ENCODE measurements around the gene DPY30. TPM values are rescaled to one million over a fixed set of nuclear protein-coding genes. Genes with fewer than 3 reads are reported as not detected.

The DPY30 gene
- total RNA-seq, 2 experiments from 2014 or later, result 80.1 to 88.5 TPM

DNA sequence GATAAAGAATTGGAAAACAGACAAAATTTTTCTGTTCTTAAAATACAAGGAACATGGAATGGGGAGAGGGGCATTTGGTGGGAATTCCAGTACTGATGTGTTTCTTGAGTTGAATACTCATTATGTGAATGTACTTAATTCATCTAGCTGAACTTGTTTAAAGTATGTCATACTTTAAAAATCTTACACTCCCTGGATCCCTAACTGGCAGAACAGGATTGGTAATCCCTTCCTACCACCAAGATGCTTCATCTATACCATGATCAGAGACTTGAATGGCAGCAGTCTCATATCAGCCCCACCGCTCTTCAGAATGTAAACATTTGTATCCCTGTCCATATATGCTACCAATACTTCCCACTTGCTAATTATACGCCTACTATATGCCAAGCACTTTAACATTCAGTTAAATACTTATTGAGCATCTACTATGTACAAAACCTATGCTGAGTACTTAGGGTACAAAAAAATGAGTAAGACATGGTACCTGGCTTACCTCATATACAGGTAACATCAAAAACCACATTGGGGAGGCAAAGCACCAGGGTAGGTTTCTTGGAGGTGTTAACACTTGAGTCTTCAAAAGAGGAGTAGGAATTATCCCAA lies 34.1 kb downstream of the DPY30 start:
- intact Hi-C loops (cut with micrococcal nuclease), result no loop called here
- Mint-ChIP-seq H3K4me3 (no peak overlapping the region), H3K27me3 (ENCODE audit: low read depth) (no peaks in the 10 kb centered on the region), H3K36me3 (ENCODE audit: low read depth) (peaks cover 8% of the 10 kb centered on the region), H3K4me1 (ENCODE audit: low read depth) (peaks cover 50% of the 10 kb centered on the region), H3K9me3 (no peaks in the 10 kb centered on the region), H3K27ac (no peak overlapping the region)
- CTCF ChIA-PET, result no interaction called here
- no peak for DNase-seq

DNA sequence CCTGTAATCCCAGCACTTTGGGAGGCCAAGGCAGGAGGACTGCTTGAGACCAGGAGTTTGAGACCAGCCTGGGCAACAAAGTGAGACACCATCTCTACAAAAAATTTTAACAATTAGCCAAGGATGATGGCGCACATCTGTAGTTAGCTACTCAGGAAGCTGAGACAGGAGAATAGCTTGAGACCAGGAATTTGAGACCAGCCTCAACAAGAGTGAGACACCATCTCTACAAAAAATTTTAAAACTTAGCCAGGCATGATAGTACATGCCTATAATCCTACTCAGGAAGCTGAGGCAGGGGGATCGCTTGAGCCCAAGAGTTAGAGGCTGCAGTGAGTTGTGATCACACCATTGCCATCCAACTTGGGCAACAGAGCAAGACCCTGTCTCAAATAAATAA lies 35.8 kb downstream of the DPY30 start:
- intact Hi-C loops (cut with micrococcal nuclease), result no loop called here
- CTCF ChIA-PET, result no interaction called here
- Mint-ChIP-seq H3K4me3 (no peak overlapping the region), H3K36me3 (ENCODE audit: low read depth) (peaks cover 8% of the 10 kb centered on the region), H3K4me1 (ENCODE audit: low read depth) (peaks cover 59% of the 10 kb centered on the region), H3K27ac (no peak overlapping the region), H3K9me3 (no peaks in the 10 kb centered on the region), H3K27me3 (ENCODE audit: low read depth) (no peaks in the 10 kb centered on the region)
- no peak for DNase-seq

DNA sequence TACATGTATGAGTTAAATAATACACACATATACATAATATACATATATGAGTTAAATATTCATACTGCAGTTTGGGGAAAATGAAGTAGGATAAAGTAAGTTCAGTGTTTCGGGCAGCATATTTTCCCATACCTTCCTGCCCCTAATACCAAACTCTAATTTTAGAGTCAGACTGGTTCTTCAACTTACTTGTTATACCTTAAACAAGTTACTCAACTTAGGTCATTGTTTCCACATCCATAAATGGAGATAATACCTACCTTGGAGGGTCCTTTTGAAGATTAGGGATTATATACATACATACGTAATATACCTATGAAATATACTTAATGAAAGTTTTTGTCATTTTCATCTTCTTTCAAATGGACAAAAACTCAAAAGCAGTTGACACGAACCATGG lies 37.2 kb downstream of the DPY30 start:
- peaks cover 57% of the 10 kb centered on the region for H3K4me1 Mint-ChIP-seq (ENCODE audit: low read depth)
- H3K4me3 Mint-ChIP-seq, result no peak overlapping the region
- no peak for DNase-seq
- intact Hi-C loops (cut with micrococcal nuclease), result no loop called here
- CTCF ChIA-PET, result no interaction called here
- no peak overlapping the region for H3K27ac Mint-ChIP-seq
- H3K9me3 Mint-ChIP-seq, result no peaks in the 10 kb centered on the region
- no peaks in the 10 kb centered on the region for H3K27me3 Mint-ChIP-seq (ENCODE audit: low read depth)
- peaks cover 8% of the 10 kb centered on the region for H3K36me3 Mint-ChIP-seq (ENCODE audit: low read depth)

DNA sequence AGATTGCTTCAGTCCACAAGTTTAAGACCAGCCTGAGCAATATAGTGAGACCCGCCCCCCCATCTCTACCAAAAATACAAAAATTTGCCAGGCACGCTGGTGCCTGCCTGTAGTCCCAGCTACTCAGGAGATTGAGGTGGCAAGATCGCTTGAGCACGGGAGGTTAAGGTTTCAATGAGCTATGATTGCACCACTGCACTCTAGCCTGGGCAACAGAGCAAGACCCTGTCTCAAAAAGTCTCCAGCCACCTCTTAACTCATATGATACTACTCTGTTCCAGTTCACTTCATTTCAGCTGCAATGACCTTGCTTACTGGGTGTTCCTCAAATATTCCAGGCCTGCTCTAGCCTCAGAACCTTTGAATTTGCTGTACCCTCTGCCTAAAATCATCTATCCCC lies 40.2 kb downstream of the DPY30 start:
- intact Hi-C loops (cut with micrococcal nuclease), result no loop called here
- no peak for DNase-seq
- peaks cover 53% of the 10 kb centered on the region for H3K4me1 Mint-ChIP-seq (ENCODE audit: low read depth)
- H3K9me3 Mint-ChIP-seq, result no peaks in the 10 kb centered on the region
- H3K4me3 Mint-ChIP-seq, result no peak overlapping the region
- CTCF ChIA-PET, result interaction anchor here (0.6 kb wide), 2 partner anchors 57 to 230 kb away, joined by 3 read pairs; no protein-coding TSS in a partner anchor
- H3K27ac Mint-ChIP-seq, result no peak overlapping the region
- peaks cover 6% of the 10 kb centered on the region for H3K36me3 Mint-ChIP-seq (ENCODE audit: low read depth)
- no peaks in the 10 kb centered on the region for H3K27me3 Mint-ChIP-seq (ENCODE audit: low read depth)

DNA sequence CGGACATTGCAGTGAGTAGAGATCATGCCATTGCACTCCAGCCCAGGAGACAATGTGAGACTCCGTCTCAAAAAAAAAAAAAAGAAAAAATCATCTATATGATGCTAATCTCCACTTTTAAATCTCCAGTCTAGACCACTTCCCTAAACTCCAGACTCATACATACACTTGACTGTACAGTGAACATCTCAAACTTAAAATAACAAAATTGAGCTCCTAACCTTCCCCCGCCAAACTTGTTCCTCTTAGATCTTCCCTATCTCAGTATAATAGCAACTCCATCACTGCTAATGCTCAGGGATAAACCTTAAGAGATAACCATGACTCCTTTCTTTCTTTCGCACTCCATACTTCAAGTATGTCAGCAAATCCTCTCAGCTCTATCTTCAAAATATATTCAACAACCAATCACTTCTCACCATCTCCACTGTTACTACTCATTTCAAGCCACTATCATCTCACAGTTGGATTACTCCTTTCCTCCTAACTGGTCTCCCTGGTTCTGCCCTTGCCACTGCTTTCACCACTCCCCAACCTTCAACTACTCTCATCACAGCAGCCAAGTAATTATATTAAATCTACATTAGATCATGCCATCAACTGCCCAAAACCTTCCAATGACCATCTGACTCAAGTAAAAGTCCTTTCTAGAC lies 40.7 kb downstream of the DPY30 start:
- peaks cover 49% of the 10 kb centered on the region for H3K4me1 Mint-ChIP-seq (ENCODE audit: low read depth)
- CTCF ChIA-PET, result no interaction called here
- no peaks in the 10 kb centered on the region for H3K9me3 Mint-ChIP-seq
- intact Hi-C loops (cut with micrococcal nuclease), result no loop called here
- DNase-seq, result no peak
- H3K36me3 Mint-ChIP-seq (ENCODE audit: low read depth), result peaks cover 6% of the 10 kb centered on the region
- no peak overlapping the region for H3K27ac Mint-ChIP-seq
- no peak overlapping the region for H3K4me3 Mint-ChIP-seq
- H3K27me3 Mint-ChIP-seq (ENCODE audit: low read depth), result no peaks in the 10 kb centered on the region

DNA sequence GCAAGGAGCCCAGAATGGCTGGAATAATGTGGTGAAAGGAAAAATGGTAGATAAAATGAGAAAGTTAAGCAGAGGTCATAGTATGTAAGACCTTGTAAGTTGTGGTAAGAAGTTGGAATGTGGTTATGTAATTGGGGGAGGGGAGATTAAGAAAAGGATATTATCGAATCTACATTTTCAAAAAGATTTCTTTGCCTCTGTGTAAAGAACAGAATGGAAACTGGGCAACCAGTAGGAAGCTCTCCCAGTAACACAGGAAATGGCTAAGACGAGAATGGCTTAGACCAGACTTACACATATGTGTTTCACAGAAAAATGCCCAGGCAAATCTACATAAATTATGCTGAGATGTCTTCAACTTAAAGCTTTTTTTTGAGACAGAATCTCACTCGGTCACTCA lies 42.0 kb downstream of the DPY30 start:
- no peak for DNase-seq
- peaks cover 52% of the 10 kb centered on the region for H3K4me1 Mint-ChIP-seq (ENCODE audit: low read depth)
- intact Hi-C loops (cut with micrococcal nuclease), result loop anchor here (1.0 kb wide), 1 partner anchor 12 kb away; no protein-coding TSS in a partner anchor
- peak overlapping the region; percentile 28 for H3K27ac Mint-ChIP-seq
- no peaks in the 10 kb centered on the region for H3K27me3 Mint-ChIP-seq (ENCODE audit: low read depth)
- H3K4me3 Mint-ChIP-seq, result no peak overlapping the region
- peaks cover 6% of the 10 kb centered on the region for H3K36me3 Mint-ChIP-seq (ENCODE audit: low read depth)
- CTCF ChIA-PET, result interaction anchor here (1.5 kb wide), 1 partner anchor 10 kb away, joined by 3 read pairs; no protein-coding TSS in a partner anchor
- H3K9me3 Mint-ChIP-seq, result no peaks in the 10 kb centered on the region

DNA sequence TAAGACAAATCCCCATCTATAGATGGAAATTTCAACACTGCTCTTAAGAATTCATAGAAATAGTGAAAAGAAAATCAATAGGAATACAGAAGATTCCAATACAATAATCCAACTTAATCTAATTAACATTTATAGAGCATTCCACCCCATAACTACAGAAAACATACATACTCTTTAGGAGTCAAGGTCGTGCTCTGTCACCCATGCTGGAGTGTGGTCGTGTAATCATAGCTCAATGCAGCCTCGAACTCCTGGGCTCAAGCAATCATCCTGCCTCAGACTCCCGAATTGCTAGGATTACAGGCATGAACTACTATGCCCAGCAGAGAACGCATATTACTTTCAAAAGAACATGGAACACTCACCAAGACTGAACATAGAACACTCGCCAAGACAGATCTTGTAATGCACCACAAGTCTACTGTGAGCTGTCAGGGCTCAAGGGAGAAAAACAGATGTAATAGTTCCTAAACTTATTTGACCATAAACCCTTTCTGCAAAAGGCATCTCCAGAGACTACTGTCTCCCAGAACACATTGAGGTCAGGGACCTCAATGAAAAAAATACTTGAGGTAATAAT lies 42.9 kb downstream of the DPY30 start:
- Mint-ChIP-seq H3K27me3 (ENCODE audit: low read depth) (no peaks in the 10 kb centered on the region), H3K27ac (no peak overlapping the region), H3K4me1 (ENCODE audit: low read depth) (peaks cover 57% of the 10 kb centered on the region), H3K36me3 (ENCODE audit: low read depth) (peaks cover 6% of the 10 kb centered on the region), H3K9me3 (no peaks in the 10 kb centered on the region), H3K4me3 (no peak overlapping the region)
- no peak for DNase-seq
- CTCF ChIA-PET, result interaction anchor here (1.5 kb wide), 1 partner anchor 9 kb away, joined by 3 read pairs; no protein-coding TSS in a partner anchor
- intact Hi-C loops (cut with micrococcal nuclease), result loop anchor here (1.0 kb wide), 1 partner anchor 13 kb away; no protein-coding TSS in a partner anchor

DNA sequence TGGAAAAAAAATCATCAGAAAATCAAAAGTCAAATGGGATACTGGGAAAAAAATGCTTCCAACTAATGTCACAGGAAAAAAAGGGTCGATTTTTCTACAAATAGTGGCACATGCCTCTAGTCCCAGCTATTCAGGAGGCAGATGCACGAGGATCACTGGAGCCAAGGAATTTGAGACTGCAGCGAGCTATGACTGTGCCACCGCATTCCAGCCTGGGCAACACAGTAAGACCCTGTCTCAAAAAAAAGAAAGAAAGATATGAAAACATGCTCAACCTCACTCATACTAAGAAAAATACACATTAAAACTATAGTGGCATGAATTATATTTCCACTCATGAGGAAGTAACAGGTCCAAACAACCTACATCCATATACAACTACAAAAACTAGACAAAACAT lies 46.7 kb downstream of the DPY30 start:
- intact Hi-C loops (cut with micrococcal nuclease), result no loop called here
- Mint-ChIP-seq H3K27me3 (ENCODE audit: low read depth) (no peaks in the 10 kb centered on the region), H3K27ac (no peak overlapping the region), H3K9me3 (no peaks in the 10 kb centered on the region), H3K36me3 (ENCODE audit: low read depth) (peaks cover 5% of the 10 kb centered on the region), H3K4me1 (ENCODE audit: low read depth) (peaks cover 51% of the 10 kb centered on the region), H3K4me3 (no peak overlapping the region)
- DNase-seq, result no peak
- CTCF ChIA-PET, result no interaction called here

DNA sequence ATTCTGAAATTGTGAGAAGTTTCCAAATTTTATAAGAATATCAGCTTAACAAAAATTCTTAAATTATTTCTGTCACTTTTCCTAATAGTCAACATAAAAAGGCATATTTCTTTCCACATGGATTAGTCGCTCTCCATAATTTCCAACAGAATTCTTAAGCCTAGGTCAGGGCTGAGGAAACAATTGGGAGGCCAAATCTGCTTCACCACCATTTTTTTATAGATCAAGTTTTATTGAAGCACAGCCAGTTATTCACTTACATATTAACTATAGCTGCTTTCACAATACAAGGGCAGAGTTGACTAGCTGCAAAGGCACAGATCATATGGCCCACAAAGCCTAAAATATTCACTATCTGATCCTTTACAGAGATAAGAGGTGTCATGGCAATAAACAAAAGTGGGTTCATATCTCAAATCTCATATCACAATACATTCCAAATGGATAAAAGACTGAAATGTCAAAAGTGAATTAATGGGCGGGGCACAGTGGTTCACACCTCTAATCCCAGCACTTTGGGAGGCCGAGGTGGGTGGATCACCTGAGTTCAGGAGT lies 47.5 kb downstream of the DPY30 start:
- intact Hi-C loops (cut with micrococcal nuclease), result no loop called here
- no peak overlapping the region for H3K4me3 Mint-ChIP-seq
- no peaks in the 10 kb centered on the region for H3K9me3 Mint-ChIP-seq
- CTCF ChIA-PET, result no interaction called here
- no peak overlapping the region for H3K27ac Mint-ChIP-seq
- H3K27me3 Mint-ChIP-seq (ENCODE audit: low read depth), result no peaks in the 10 kb centered on the region
- no peak for DNase-seq
- peaks cover 49% of the 10 kb centered on the region for H3K4me1 Mint-ChIP-seq (ENCODE audit: low read depth)
- H3K36me3 Mint-ChIP-seq (ENCODE audit: low read depth), result peaks cover 4% of the 10 kb centered on the region

DNA sequence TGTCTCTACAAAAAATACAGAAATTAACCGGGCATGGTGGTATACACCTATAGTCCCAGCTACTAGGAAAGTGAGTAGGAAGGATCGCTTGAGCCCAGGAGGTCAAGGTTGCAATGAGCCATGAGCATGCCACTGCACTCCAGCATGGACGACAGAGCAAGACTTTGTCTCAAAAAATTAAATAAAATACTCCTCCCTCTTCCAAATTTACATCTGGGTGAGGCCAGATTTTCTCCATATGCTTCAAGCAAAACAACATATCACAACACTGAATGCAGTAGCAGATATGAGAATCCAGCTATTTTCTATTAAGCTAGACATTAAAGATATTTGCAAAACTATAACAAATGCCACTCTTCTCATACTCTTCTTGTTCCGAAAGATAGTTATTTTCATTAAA lies 49.7 kb downstream of the DPY30 start:
- Mint-ChIP-seq H3K27me3 (ENCODE audit: low read depth) (no peaks in the 10 kb centered on the region), H3K4me3 (no peak overlapping the region), H3K4me1 (ENCODE audit: low read depth) (peaks cover 37% of the 10 kb centered on the region), H3K27ac (no peak overlapping the region), H3K36me3 (ENCODE audit: low read depth) (peaks cover 1% of the 10 kb centered on the region), H3K9me3 (no peaks in the 10 kb centered on the region)
- no peak for DNase-seq
- intact Hi-C loops (cut with micrococcal nuclease), result no loop called here
- CTCF ChIA-PET, result interaction anchor here (0.7 kb wide), 1 partner anchor 73 kb away, joined by 3 read pairs; the partner anchor contains the start of gene SPAST

DNA sequence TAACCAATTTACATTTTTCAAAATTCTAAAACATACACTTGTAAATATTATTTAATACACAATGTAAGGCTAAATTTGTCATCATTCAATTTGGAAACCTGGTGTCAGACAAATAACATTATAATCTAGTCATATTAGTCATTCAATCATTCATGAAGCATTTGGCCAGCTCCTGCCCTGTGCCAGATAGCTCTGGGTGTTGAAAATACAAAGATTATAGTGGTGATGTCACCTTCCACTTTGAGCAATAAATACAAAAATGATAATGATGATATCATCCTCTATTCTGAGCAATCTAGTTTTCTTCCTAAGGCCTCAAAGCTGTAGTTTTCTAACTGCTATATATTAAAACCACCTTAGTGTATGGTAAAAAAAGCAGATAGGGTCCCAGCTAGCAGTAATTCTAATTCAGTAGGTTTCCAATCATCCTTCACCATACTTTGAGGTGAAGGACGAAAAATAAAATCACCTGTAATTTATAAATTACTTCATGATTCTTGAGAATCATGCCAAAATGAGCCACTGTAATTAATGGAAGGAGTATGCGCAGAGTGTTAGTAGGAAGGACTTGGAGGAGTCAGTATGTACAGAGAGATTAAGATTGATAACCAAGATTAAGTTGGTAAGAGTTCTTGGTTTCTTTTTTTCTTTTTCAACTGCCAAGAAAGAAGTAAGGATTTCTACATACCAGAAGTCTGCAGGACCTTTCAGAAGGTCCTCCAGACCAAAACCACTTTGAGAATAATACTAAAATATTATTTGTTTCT lies 52.0 kb downstream of the DPY30 start:
- DNase-seq, result peak; percentile 19
- intact Hi-C loops (cut with micrococcal nuclease), result no loop called here
- CTCF ChIA-PET, result interaction anchor here (1.0 kb wide), 1 partner anchor 10 kb away, joined by 3 read pairs; no protein-coding TSS in a partner anchor
- H3K36me3 Mint-ChIP-seq (ENCODE audit: low read depth), result peaks cover 12% of the 10 kb centered on the region
- H3K4me1 Mint-ChIP-seq (ENCODE audit: low read depth), result peaks cover 35% of the 10 kb centered on the region
- no peaks in the 10 kb centered on the region for H3K27me3 Mint-ChIP-seq (ENCODE audit: low read depth)
- H3K27ac Mint-ChIP-seq, result no peak overlapping the region
- H3K4me3 Mint-ChIP-seq, result no peak overlapping the region
- no peaks in the 10 kb centered on the region for H3K9me3 Mint-ChIP-seq

DNA sequence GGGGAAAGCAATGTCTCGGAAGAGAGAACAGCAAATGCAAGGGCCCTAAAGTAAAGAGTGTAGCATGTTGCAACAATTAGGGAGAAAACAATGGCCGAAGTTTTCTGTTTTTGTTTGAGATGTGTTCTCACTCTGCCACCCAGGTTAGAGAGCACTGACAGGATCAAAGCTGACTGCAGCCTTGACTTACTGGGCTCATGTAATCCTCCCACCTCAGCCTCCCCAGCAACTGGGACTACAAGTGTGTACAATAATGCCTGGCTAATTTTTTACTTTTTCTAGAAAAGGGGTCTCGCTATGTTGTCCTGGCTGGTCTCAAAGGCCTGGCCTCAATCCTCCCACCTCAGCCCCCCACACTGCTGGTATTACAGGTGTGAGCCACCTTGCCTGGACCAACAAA lies 52.7 kb downstream of the DPY30 start:
- Mint-ChIP-seq H3K9me3 (no peaks in the 10 kb centered on the region), H3K4me3 (no peak overlapping the region), H3K27me3 (ENCODE audit: low read depth) (no peaks in the 10 kb centered on the region), H3K27ac (no peak overlapping the region), H3K4me1 (ENCODE audit: low read depth) (peaks cover 33% of the 10 kb centered on the region), H3K36me3 (ENCODE audit: low read depth) (peaks cover 12% of the 10 kb centered on the region)
- intact Hi-C loops (cut with micrococcal nuclease), result no loop called here
- CTCF ChIA-PET, result interaction anchor here (1.0 kb wide), 1 partner anchor 10 kb away, joined by 3 read pairs; no protein-coding TSS in a partner anchor
- DNase-seq, result no peak
